HepG2 (cell line): Measurements from ENCODE around the gene THAP3. TPM values are rescaled to one million over a fixed set of nuclear protein-coding genes. Genes with fewer than 3 reads are reported as not detected.
A peak's percentile ranks its signal among the peaks of the same experiment; 100 is the strongest.

Experiments used
- ASH2L ChIP-seq: fragments of 300-600, 200-600 bp; sonication (generic); IDR thresholded peaks from 2 replicates; pipeline ENCODE4 v1.7.0; 2017; ENCODE audit warnings: low read depth, mild to moderate bottlenecking, moderate library complexity, mixed read lengths, low read length; ENCODE audit not compliant: insufficient read length
- ATF7 ChIP-seq, 2 experiments: fragments of 450-650 bp in 1 of 2; sonication (generic) in 1 of 2; formaldehyde crosslinking in 1 of 2; IDR thresholded peaks; 2 replicates each; pipeline versions ENCODE4 v1.4.0 to v1.6.1; 2016 to 2020; ENCODE audit warnings: antibody characterized with exemption in 1 of 2, mild to moderate bottlenecking in 1 of 2, missing genetic modification reagents in 1 of 2
- GATAD2A ChIP-seq: IDR thresholded peaks from 2 replicates; pipeline ENCODE4 v1.6.1; 2016
- MATR3 ChIP-seq: sonication (generic); formaldehyde crosslinking; IDR thresholded peaks from 2 replicates; pipeline ENCODE4 v1.4.0; 2020; ENCODE audit warnings: missing genetic modification reagents
- MBD4 ChIP-seq: IDR thresholded peaks from 2 replicates; pipeline ENCODE4 v1.6.1; 2012; ENCODE audit warnings: low read length, inconsistent platforms, borderline replicate concordance
- MEIS2 ChIP-seq: sonication (generic); formaldehyde crosslinking; IDR thresholded peaks from 2 replicates; pipeline ENCODE4 v1.9.0; 2021; ENCODE audit warnings: mild to moderate bottlenecking, missing genetic modification reagents
- MIER3 ChIP-seq: IDR thresholded peaks from 2 replicates; pipeline ENCODE4 v1.6.1; 2016; ENCODE audit warnings: missing compliant biosample characterization, borderline replicate concordance
- NR2F2 ChIP-seq: IDR thresholded peaks from 2 replicates; pipeline ENCODE4 v1.6.1; 2012; ENCODE audit warnings: low read depth, inconsistent platforms, borderline replicate concordance
- RAD21 ChIP-seq: fragments of 450-650 bp; formaldehyde crosslinking; IDR thresholded peaks from 2 replicates; pipeline ENCODE4 v1.5.0; 2020; ENCODE audit warnings: mild to moderate bottlenecking
- SMAD9 ChIP-seq: sonication (generic); formaldehyde crosslinking; IDR thresholded peaks from 2 replicates; pipeline ENCODE4 v1.5.1; 2020; ENCODE audit warnings: mild to moderate bottlenecking, missing genetic modification reagents
- U2AF2 ChIP-seq: fragments of 200-400 bp; formaldehyde crosslinking; IDR thresholded peaks from 2 replicates; pipeline ENCODE4 v1.6.1; 2017; ENCODE audit warnings: low read depth, mild to moderate bottlenecking, low read length
- ZNF234 ChIP-seq: sonication (generic); formaldehyde crosslinking; conservative IDR thresholded peaks from 2 replicates; pipeline ENCODE4 v1.5.1; 2020; ENCODE audit warnings: mild to moderate bottlenecking, missing genetic modification reagents
- ZNF747 ChIP-seq: sonication (generic); formaldehyde crosslinking; IDR thresholded peaks from 2 replicates; pipeline ENCODE4 v1.8.1; 2023; ENCODE audit warnings: missing genetic modification reagents, mild to moderate bottlenecking, borderline replicate concordance
- ZNF792 ChIP-seq: IDR thresholded peaks from 2 replicates; pipeline ENCODE4 v1.6.1; 2016
- ZSCAN25 ChIP-seq: sonication (generic); formaldehyde crosslinking; IDR thresholded peaks from 2 replicates; pipeline ENCODE4 v1.8.0; 2022; ENCODE audit warnings: mild to moderate bottlenecking, missing genetic modification reagents
- ZZZ3 ChIP-seq: sonication (generic); formaldehyde crosslinking; IDR thresholded peaks from 2 replicates; pipeline ENCODE4 v1.4.0; 2020; ENCODE audit warnings: missing genetic modification reagents, mild to moderate bottlenecking, borderline replicate concordance
- polyA plus RNA-seq, 8 experiments: library from polyadenylated mRNA; depleted of rRNA in 3 of 8; stranded (reverse) in 7 of 8; unstranded in 1 of 8; fragments of >200 nt; fragmentation: Illumina TruSeq in 4 of 8; extraction: Trizol in 4 of 8; gene quantifications; 2 replicates each; pipeline versions ENCODE4 v1.2.1 to v1.2.3, GENCODE V29; 2011 to 2016; ENCODE audit warnings: low read depth in 4 of 8, missing spikeins in 1 of 8, mixed read lengths in 1 of 8; ENCODE audit not compliant: insufficient read depth in 1 of 8
- total RNA-seq, 5 experiments: library from RNA; depleted of rRNA; stranded (reverse); fragments of >200 nt; fragmentation: Illumina TruSeq; extraction: Trizol; gene quantifications; 2 replicates each; pipeline ENCODE4 v1.2.3, GENCODE V29; 2016; ENCODE audit warnings: low read depth in 1 of 5
- TF ChIP-seq, protein P1 (sequence below): sonication (generic); formaldehyde crosslinking; IDR thresholded peaks from 2 replicates; pipeline ENCODE4 v1.5.1; 2020; ENCODE audit warnings: mild to moderate bottlenecking, missing genetic modification reagents
- TF ChIP-seq, protein P2 (sequence below): sonication (generic); formaldehyde crosslinking; IDR thresholded peaks from 2 replicates; pipeline ENCODE4 v1.5.0; 2020; ENCODE audit warnings: mild to moderate bottlenecking, missing genetic modification reagents
- TF ChIP-seq, protein P3 (sequence below): sonication (generic); formaldehyde crosslinking; IDR thresholded peaks from 2 replicates; pipeline ENCODE4; 2020; ENCODE audit warnings: missing genetic modification reagents, mild to moderate bottlenecking, borderline replicate concordance
- TF ChIP-seq, protein P4 (sequence below): sonication (generic); formaldehyde crosslinking; IDR thresholded peaks from 2 replicates; pipeline ENCODE4 v1.8.0; 2022; ENCODE audit warnings: mild to moderate bottlenecking, missing genetic modification reagents, moderate library complexity

Gene THAP3
- total and polyA plus RNA-seq, 2 of the 13 experiments (the other 11 are each of a cell fraction or from before 2014, with no cell fraction given), result 10.3 to 14.9 TPM

DNA sequence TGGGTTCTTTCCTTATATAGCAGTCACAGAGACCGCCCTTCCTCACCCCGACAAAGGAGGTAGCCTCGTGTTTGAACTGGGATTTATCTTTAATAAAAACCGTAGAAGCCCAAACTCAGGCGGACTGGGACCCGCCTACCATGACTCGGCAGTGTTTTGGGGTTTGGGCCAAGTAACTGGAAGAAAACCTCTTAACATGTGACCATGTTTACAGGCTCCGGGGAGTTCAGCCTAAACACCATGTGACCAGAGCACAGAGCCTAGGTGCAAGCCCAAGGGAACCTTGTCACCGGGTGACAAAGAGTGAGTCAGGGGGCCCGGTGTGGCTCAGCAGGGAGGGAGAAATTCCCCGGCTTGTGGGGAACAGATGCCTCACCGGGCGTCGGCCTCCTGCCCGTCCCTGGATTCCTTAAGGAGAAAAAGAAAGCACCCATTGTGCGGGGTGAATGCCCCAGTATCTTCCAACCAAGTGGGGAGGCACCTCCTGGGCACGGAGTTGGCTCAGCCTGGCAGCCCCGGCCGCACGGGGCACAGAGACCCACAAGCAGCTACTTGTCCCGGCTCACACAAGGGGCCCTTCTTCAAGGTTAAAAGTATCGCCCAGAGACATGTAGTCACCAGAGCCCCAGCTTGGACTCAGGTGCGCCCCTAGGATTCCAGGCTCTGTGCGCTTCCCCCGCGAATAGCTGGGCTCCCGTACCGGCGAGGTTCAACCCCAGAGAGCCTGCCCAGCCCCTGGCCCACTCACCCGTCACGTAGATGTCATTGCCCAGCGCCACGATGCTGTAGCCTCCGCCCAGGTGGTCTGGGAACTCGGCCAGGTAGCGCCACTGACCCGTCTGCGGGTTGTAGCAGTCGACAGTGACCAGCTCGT, 23.4 kb upstream of the THAP3 start (continued):
- TF ChIP-seq, protein P1, sequence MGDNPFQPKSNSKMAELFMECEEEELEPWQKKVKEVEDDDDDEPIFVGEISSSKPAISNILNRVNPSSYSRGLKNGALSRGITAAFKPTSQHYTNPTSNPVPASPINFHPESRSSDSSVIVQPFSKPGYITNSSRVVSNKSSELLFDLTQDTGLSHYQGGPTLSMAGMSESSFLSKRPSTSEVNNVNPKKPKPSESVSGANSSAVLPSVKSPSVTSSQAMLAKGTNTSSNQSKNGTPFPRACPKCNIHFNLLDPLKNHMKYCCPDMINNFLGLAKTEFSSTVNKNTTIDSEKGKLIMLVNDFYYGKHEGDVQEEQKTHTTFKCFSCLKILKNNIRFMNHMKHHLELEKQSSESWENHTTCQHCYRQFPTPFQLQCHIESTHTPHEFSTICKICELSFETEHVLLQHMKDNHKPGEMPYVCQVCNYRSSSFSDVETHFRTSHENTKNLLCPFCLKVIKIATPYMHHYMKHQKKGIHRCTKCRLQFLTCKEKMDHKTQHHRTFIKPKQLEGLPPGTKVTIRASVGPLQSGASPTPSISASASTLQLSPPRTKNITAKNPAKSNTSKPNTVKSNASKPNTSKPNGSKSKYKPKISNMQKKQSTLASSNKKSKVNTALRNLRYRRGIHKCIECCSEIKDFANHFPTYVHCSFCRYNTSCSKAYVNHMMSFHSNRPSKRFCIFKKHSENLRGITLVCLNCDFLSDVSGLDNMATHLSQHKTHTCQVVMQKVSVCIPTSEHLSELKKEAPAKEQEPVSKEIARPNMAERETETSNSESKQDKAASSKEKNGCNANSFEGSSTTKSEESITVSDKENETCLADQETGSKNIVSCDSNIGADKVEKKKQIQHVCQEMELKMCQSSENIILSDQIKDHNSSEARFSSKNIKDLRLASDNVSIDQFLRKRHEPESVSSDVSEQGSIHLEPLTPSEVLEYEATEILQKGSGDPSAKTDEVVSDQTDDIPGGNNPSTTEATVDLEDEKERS (CRISPR knock-in tag), result peak; percentile 12; the same call in 1 of the 2 replicates
- TF ChIP-seq MBD4 (no peak), ZNF792 (CRISPR knock-in tag) (no peak), NR2F2 (no peak), ZNF234 (CRISPR knock-in tag) (no peak), ATF7 (IDR thresholded peaks at IDR 0.05) (no peak), ATF7 (CRISPR knock-in tag; IDR thresholded peaks at IDR 0.05) (0 out of 2 replicates have a peak, but pooled peaks have one; percentile 22), MIER3 (CRISPR knock-in tag) (no peak), ZSCAN25 (0 out of 2 replicates have a peak, but pooled peaks have one; percentile 51), GATAD2A (CRISPR knock-in tag) (0 out of 2 replicates have a peak, but pooled peaks have one; percentile 19), RAD21 (CRISPR knock-in tag) (0 out of 2 replicates have a peak, but pooled peaks have one; percentile 6), ZNF747 (CRISPR knock-in tag) (no peak), SMAD9 (CRISPR knock-in tag) (no peak), U2AF2 (no peak), MATR3 (CRISPR knock-in tag) (no peak), ASH2L (peak; percentile 25), ZZZ3 (CRISPR knock-in tag) (no peak), MEIS2 (CRISPR knock-in tag) (no peak)
- TF ChIP-seq, protein P2, sequence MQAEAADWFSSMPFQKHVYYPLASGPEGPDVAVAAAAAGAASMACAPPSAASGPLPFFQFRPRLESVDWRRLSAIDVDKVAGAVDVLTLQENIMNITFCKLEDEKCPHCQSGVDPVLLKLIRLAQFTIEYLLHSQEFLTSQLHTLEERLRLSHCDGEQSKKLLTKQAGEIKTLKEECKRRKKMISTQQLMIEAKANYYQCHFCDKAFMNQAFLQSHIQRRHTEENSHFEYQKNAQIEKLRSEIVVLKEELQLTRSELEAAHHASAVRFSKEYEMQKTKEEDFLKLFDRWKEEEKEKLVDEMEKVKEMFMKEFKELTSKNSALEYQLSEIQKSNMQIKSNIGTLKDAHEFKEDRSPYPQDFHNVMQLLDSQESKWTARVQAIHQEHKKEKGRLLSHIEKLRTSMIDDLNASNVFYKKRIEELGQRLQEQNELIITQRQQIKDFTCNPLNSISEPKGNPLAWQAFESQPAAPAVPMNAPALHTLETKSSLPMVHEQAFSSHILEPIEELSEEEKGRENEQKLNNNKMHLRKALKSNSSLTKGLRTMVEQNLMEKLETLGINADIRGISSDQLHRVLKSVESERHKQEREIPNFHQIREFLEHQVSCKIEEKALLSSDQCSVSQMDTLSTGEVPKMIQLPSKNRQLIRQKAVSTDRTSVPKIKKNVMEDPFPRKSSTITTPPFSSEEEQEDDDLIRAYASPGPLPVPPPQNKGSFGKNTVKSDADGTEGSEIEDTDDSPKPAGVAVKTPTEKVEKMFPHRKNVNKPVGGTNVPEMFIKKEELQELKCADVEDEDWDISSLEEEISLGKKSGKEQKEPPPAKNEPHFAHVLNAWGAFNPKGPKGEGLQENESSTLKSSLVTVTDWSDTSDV, result 0 out of 2 replicates have a peak, but pooled peaks have one; percentile 20
- TF ChIP-seq, protein P3, sequence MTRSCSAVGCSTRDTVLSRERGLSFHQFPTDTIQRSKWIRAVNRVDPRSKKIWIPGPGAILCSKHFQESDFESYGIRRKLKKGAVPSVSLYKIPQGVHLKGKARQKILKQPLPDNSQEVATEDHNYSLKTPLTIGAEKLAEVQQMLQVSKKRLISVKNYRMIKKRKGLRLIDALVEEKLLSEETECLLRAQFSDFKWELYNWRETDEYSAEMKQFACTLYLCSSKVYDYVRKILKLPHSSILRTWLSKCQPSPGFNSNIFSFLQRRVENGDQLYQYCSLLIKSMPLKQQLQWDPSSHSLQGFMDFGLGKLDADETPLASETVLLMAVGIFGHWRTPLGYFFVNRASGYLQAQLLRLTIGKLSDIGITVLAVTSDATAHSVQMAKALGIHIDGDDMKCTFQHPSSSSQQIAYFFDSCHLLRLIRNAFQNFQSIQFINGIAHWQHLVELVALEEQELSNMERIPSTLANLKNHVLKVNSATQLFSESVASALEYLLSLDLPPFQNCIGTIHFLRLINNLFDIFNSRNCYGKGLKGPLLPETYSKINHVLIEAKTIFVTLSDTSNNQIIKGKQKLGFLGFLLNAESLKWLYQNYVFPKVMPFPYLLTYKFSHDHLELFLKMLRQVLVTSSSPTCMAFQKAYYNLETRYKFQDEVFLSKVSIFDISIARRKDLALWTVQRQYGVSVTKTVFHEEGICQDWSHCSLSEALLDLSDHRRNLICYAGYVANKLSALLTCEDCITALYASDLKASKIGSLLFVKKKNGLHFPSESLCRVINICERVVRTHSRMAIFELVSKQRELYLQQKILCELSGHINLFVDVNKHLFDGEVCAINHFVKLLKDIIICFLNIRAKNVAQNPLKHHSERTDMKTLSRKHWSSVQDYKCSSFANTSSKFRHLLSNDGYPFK (CRISPR knock-in tag), result peak; percentile 42; the same call in 1 of the 2 replicates
- TF ChIP-seq, protein P4, sequence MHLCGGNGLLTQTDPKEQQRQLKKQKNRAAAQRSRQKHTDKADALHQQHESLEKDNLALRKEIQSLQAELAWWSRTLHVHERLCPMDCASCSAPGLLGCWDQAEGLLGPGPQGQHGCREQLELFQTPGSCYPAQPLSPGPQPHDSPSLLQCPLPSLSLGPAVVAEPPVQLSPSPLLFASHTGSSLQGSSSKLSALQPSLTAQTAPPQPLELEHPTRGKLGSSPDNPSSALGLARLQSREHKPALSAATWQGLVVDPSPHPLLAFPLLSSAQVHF (CRISPR knock-in tag), result 0 out of 2 replicates have a peak, but pooled peaks have one; percentile 29
